GM10266 (cell line): ENCODE measurements around the gene GLDN.
A peak's percentile ranks its signal among the peaks of the same experiment; 100 is the strongest.

Experiments
- DNase-seq: peaks from one replicate; pipeline ENCODE4 v3.0.0; 2012; ENCODE audit errors: extremely low spot score
- TF ChIP-seq, protein P1 (sequence below): IDR thresholded peaks from 2 replicates; pipeline ENCODE4 v1.5.1; 2012; ENCODE audit warnings: mild to moderate bottlenecking, low read depth; ENCODE audit not compliant: control insufficient read depth, insufficient read depth; ENCODE audit errors: missing control alignments

The GLDN gene

DNA sequence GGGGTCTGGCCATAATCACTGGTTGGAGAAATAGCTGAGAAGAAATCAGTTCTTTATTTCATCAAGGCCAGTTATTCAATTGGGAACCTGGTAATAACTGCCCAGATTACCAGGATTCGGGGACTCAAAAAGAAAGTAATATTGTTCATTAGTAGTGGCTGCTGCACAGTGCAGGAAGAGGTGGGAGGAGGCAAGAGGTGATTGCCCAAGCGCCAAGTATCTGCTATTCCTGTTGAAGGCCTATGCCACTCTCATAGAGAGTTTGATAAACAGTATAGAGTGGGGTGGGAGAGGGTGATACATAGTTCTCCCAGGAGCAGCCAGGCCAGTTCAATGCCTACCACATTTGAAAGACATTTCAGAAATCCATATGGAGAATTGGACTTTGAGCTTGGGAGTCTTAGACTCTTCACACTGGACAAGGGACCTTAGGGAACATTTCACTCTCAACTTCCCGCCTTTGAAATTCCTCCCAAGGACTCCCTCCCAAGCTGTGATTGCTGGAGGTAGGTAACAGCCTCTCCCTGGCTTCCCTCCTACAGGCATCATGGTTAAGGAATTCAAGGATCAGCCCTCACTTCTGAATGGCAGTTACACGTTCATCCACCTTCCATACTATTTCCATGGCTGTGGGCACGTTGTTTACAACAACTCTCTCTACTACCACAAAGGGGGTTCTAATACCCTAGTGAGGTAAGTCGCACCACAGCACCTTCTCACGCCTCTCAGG lies 59.8 kb downstream of the GLDN start:
- TF ChIP-seq, protein P1, sequence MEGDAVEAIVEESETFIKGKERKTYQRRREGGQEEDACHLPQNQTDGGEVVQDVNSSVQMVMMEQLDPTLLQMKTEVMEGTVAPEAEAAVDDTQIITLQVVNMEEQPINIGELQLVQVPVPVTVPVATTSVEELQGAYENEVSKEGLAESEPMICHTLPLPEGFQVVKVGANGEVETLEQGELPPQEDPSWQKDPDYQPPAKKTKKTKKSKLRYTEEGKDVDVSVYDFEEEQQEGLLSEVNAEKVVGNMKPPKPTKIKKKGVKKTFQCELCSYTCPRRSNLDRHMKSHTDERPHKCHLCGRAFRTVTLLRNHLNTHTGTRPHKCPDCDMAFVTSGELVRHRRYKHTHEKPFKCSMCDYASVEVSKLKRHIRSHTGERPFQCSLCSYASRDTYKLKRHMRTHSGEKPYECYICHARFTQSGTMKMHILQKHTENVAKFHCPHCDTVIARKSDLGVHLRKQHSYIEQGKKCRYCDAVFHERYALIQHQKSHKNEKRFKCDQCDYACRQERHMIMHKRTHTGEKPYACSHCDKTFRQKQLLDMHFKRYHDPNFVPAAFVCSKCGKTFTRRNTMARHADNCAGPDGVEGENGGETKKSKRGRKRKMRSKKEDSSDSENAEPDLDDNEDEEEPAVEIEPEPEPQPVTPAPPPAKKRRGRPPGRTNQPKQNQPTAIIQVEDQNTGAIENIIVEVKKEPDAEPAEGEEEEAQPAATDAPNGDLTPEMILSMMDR = no peak
- no peak for DNase-seq

- peak; percentile 59 for DNase-seq
- TF ChIP-seq, protein P1 = peak; percentile 77
Observed at GRCh38 chr15:51401872-51402517, 60.5 kb downstream of the GLDN start.

GRCh38 chr15:51403072-51403878 lies 61.8 kb downstream of the GLDN start:
- DNase-seq = peak; percentile 35
- TF ChIP-seq, protein P1 = peak; percentile 64

DNA sequence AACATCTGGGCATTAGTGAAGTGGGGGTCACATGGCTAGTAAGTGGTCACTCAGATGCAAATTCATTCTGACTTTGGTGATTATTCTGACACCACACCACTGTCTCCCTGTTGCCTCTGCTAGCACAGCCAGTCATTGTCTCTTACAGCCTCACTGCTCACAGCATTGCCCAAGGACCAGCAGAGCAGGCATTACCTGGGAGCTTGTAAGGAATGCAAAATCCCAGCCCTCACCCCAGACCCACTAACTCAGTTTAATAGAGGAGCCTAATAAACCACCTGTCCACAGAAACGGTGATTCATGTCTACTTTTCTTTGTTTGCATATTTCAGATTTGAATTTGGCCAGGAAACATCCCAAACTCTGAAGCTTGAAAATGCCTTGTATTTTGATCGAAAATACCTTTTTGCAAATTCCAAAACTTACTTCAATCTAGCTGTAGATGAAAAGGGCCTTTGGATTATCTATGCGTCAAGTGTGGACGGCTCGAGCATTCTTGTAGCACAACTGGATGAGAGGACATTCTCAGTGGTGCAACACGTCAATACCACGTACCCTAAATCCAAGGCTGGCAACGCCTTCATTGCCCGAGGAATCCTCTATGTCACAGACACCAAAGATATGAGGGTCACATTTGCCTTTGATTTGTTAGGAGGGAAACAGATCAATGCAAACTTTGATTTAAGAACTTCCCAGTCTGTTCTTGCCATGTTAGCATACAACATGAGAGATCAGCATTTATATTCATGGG lies 62.7 kb downstream of the GLDN start:
- TF ChIP-seq, protein P1 = no peak
- DNase-seq = no peak

GRCh38 chr15:51405693-51406523 lies 64.5 kb downstream of the GLDN start:
- no peak for DNase-seq
- TF ChIP-seq, protein P1 = no peak

DNA sequence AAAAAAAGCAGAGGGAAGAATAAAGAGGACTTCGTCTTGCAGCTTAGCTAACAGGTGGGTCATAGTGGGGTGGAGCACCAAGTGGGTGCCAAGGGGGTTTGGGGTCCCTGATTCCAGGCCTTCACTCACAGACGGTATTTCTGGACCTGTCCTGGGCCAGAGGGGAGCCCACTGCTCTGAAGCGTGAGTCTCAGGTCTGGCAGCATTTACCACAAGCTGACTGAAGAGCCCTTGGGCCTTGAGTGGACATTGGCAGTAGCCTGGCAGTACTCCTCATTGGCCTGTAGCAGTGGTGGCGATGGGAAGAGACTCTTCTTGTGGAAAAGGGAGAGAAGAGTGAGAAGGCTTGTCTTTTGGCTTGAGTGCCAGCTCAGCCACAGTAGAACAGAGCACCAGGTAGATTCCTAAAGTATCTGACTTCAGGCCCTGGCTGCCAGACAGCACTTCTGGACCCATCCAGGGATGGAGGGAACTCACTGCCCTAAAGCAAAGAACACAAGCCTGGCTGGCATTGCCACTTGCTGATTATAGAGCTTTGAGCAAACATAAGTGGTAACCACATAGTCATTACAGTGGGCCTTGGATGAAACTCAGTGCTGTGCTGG lies 72.9 kb downstream of the GLDN start:
- TF ChIP-seq, protein P1 = no peak
- DNase-seq = no peak
